Activated naive CD4-positive, alpha-beta T cell treated with Interleukin-2 at 50 U/mL for 16 hours (primary cell): ENCODE data around the gene AP1G2.
A peak's percentile ranks its signal among the peaks of the same experiment; 100 is the strongest.

Experiments
- DNase-seq: peaks from one replicate; pipeline ENCODE4 v3.0.0-alpha.2; 2020

Gene AP1G2

DNA sequence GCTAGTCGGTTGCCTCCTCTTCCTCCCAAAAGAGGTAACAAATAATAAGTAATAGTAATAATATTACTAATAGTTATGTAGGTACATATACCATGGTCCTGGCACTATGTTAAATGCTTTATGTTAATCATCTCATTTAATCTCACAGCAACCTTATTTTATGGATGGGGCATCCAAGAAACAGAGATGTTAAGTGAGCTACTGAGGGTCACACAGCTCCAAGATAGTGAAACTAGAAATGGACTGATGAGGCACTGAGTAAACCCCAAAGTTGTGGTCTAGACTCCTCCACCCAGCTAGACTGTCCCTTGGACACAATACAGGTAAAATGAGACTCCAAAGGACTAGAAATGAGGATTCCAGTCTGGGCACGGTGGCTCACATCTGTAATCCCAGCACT, 31.1 kb downstream of the AP1G2 start:
- no peak for DNase-seq

GRCh38 chr14:23535943-23536342, 31.6 kb downstream of the AP1G2 start:
- no peak for DNase-seq

DNA sequence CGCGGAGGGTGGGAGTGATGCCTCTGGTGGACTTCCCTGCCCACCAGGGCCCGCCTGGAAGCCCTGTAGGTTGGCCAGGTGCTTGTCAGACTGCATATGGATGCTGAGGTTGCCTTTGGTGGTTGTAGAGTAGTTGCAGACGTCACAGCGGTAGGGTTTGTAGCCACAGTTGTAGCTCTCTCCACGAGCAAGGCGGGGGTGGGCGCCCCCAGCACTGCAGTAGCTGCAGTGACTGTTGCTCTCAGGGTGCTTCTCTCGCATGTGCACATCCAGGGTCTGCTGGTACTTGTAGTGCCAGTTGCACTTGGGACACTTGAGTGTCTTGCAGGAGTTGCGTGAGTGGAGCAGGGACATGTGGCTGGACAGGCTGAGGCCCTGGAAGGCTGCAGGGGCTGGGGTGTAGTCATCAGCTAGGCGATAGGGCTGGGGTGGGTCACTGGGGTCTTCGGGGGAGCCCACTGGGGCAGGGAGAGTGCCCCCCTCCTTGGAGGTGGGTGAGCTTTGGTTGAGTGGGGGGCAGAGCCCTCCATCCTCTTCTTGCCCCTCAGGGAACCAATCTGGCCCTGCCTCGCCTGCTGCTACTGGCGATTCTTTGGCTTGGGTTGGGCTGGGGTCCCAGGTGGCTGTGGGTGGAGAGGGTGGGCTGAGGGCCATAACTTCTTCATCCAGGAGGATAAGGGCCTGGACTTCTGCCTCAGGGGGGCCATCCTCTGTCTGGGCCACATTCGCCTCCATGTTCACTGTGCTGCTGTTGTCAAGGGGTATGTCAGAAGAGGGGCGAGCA, 33.7 kb downstream of the AP1G2 start:
- no peak for DNase-seq

GRCh38 chr14:23532658-23533057, 34.9 kb downstream of the AP1G2 start:
- no peak for DNase-seq

DNA sequence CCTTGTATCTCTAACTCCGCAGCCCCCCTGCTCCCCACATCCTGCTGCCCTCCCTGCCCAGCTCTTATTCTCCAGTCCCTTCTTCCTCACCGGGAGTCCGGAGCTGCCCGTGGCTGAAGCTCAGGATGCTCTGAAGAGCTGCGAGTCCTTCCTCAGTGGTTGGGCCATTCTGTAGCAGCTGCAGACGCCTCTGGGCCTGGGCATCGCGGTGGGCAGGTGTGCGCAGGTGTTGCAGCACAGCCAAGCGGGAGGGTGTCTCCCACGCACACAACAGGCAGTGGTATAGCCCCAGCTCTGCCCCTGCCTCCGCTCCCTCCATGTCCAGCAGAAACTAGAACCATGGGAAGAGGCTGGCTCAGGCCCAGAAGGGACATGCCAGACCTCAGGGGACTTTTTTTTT, 36.2 kb downstream of the AP1G2 start:
- DNase-seq, result no peak

DNA sequence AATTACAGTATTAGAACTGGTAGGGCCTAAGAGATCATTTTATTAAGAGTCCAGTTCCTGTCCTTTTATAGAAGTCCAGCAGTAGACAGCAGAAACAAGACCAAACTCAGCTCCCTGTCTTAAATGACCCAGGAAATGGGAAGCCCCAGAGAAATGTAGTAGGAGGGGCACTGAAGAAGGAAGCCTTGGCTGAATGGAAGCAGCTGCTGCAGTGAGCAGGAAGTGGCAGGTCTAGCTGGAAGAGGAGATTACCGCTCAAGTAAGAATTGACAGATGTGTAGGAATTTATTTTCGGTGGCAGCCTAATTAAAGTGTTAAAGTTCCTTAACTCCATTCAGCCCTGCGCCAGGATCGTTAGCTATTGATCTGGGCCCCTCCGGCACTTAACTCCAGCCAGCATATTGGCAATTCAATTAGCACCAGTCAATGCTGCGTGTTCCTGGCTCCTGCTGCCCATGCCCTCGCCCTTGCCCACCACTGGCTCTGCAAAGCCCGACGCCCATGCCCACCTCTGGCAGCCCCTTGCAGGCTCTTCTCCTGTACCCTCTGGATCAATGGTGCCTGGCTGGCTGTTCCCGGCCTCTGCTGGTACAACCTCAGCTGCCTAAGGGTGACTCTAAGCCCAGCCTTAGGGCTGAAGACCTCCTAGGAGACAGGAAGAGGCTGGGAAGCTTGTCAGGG, 37.1 kb downstream of the AP1G2 start:
- no peak for DNase-seq

GRCh38 chr14:23529016-23529415, 38.6 kb downstream of the AP1G2 start:
- no peak for DNase-seq

DNA sequence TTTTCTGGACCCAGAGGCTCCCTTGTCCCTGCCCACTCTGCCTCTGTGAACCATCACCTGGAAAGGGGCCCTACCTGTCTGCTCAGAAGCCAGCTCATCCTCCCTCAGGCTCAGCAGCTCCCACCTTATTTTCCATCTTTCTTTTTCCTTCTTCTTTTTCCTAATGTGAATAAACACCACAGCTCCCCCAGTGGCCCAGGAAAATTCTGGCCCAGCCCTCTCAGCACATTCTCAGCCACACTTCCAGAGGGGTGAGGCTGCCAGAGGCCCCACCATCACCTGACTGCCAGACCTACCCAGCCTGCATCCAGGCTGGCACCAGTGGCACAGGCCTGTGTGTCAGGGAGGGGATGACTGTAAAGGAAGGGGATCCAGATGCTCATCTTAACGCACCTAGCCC, 39.0 kb downstream of the AP1G2 start:
- no peak for DNase-seq

GRCh38 chr14:23525611-23526010, 42.0 kb downstream of the AP1G2 start:
- no peak for DNase-seq

DNA sequence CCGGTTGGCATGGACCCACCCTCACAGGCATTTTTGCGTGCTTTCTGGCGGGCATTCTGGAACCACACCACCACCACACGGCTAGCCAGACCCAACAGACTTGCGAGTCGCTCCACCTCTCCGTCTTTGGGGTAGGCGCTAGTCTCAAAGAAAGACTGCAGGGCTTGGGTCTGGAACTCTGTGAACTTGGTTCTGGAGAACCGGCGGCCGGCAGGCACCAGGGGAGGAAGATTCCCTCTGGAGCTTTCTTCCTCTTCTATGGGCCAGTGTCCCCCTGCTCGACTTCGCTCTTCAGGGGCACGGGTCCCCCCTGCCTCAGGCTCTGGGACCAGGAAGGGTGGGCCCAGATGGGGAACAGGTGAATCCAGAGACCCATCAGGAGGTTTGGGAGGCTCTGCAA, 42.6 kb downstream of the AP1G2 start:
- DNase-seq, result no peak

GRCh38 chr14:23523229-23524016, 44.2 kb downstream of the AP1G2 start:
- DNase-seq, result no peak

DNA sequence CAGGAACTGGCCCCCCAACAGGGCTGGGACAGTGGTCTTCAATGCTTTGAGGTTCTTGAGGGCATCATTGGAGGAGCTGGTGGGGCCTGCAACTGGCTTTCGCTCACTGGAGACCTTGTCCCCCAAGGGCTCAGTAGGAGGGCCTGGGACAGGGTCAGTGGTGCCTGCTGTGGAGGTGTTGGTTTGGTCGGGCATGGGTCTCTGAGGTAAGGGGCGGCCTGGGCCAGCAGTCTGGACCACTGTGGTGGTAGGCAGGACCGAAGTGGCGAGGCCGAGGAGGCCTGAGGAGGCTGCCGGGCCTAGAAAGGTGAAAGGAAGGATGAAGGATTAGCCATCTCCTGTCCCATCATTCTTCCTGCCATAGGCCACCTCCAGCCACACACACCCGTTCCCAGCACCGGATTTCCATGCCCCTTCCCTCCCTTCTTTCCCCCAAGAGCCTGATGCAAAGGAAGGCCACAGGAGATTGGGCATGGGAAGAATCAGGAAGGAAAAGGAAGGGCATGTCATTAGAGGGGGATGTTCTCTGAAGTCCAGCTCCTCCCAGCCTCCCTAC, 44.9 kb downstream of the AP1G2 start:
- no peak for DNase-seq

GRCh38 chr14:23521785-23522640, 45.6 kb downstream of the AP1G2 start:
- no peak for DNase-seq

GRCh38 chr14:23520899-23521533, 46.6 kb downstream of the AP1G2 start:
- no peak for DNase-seq

GRCh38 chr14:23518709-23519108, 48.9 kb downstream of the AP1G2 start:
- no peak for DNase-seq

- DNase-seq, result no peak
These were observed 49.8 kb downstream of the AP1G2 start for GRCh38 chr14:23517650-23518326.

DNA sequence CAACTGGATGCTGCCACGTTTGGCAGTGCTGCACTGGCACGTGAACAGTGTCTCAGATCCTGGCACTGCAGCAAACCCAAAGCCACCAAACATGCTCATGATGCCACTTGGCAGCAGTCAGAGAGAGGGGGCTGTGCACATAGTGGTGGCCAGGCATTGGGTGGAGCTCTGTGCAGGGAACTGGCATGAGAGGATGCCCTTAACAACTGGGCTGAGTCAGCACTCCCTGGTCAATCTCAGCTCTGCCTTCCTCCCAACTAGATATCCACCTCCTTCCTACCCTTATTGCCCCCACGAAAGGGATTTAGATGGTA, 53.0 kb downstream of the AP1G2 start:
- no peak for DNase-seq

DNA sequence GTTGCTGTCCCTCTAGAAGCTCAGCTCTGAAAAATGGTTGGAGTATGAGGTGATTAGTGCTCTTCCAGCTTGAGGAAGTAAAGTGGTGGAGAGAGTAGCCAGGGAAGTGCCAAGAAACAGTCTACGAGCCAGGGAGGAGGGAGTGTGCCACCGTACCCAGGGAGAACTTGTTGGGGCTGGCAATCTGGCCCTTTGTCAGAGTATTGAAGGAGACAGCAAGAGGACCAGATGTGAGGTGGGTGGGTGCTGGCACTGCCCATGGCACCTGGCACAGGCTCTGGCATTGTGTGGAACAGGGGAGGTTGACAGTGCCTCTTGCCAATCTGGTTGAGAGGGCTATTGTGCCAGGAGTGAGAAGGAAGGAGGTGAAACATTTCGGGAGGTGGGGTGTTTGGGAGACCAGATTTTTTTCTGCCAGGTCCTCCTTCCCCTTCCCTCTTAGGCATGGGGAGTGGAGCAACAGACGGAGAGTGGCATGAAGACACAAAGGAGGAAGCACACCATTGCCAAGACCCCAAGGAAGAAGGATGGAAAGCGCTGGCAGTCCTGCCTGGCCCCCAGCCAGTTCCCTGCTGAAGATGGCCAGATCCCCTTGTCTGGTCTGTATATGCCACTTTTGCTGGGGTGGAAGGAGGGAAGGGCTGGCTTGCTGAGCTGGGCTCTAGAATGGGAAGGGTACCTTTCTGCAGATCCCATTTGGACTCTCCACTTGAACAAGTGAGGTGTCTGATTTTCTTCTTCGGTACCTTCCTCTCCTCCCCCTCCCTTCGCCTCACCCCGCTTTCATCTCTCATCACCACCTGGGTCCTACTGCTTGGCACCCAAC, 53.6 kb downstream of the AP1G2 start:
- DNase-seq, result no peak

DNA sequence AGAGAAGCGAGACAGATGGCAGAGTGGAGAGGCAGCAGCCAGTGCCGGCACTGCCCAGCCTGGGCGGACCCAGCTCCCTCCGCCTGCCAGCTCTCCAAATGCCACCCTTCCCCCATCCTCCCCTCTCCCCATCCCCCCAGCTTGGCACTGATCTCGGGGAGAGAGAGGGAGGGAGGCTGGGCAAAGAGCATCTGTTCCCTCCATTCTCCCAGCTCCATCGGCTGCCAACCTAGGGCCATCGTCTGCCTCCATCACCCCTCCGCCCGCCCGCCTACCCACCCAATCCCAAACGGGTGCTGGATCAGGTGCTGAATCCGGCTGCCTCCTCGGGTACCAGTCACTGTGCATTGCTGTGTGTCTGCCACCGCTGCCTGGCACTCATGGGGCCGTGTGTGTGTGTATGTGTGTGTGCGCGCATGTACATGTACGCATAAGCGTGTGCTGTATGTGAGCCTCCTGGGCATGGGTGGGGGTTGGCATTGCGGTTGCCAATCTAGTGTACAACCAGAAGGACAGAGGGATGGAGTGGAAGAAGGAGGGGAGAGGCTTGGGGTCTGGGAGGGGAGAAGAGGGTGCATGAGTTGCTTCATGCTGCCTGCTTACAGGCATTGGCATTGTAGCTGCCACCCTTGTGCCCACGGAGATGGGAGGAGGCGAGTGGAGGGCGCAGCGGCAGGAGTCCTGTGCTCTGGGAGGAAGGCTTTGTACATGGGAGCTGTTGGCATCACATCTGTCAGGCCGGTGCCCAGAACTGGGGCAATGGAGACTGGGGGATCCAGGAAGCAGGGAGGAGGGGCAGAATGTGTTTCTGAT, 54.4 kb downstream of the AP1G2 start:
- no peak for DNase-seq

DNA sequence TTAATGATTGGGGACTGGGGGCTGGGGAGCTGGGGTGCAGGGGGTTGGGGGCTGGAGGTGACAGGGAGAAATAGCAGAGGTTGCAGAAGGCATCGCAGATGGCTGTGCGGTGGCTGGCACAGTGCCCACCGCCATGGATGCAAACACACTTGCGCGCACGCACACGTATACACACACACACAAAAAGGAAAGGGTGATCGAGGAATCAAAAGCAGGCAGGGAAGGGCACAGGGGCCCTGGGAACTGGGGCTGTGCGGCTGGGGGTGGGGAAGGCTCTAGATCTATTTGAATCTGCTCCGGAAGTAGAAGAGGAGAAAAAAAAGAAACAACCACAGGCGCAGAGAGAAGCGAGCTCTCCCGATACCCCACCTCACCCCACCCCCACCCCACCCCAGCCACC, 55.4 kb downstream of the AP1G2 start:
- peak; percentile 2 for DNase-seq
